SK-MEL-5 (cell line): ENCODE data around the gene PLOD1. TPM values are rescaled to one million over a fixed set of nuclear protein-coding genes. Genes with fewer than 3 reads are reported as not detected.
"Not testable (repeated sequence)": the region's sequence is repeated elsewhere in the genome, so short reads cannot be mapped to it uniquely, and the experiment has no call there.

Source experiments
- DNase-seq: peaks from one replicate; pipeline ENCODE4 v3.0.0-alpha.2; 2016; ENCODE audit warnings: low read depth, low spot score
- in situ Hi-C: cut with HindIII; loops from 2 replicates; pipeline ENCODE4 v1.10.0; 2016; ENCODE audit warnings: low sequenced_read_pairs, high pct_unique_total_duplicates, low pct_unique_long_range_greater_than_20kb
- total RNA-seq: library from RNA; depleted of rRNA; stranded (reverse); fragments of >200 nt; shearing (Covaris generic); gene quantifications from 2 replicates; pipeline ENCODE4 v1.2.3, GENCODE V29; 2014

The PLOD1 gene
- total RNA-seq, 1 experiment from 2014 or later = 204 TPM

DNA sequence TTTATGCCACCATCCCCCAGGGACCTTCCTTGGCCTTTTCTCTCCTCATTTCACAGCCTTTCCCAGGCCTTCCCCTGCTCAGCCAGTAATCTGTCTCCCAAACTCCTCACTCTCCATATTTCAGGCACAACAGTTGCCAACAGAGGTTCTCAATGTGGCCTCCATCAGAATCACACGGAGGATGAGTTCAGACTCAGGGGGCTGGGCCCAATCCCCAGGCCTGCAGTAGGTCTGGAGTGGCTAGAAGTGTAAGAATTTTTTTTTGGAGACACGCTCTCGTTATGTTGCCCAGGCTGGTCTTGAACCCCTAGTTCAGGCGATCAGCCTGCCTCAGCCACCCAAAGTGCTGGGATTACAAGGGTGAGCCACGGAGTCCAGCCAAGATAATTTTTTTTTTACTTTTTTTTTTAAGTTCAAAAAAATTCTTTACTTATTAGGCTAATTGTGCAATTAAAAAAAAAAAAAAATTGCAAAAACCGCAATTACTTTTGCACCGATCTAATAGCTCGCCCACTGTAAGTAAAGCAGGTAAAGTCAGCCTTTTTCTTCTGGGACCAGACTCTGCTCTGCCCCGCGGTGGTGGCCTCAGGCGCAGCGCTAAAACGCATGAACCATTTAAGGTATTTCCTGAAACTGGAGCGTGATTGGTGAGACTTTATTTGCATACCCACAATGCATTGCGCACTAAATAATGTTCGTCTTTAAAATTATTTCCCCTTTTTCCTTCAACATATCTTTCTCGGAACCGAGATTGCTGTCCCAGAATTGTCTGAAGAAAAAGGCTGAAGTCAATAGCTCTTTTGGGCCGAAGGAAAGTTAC is 27.0 kb upstream of the PLOD1 start:
- in situ Hi-C loops = no loop called here
- peak; percentile 94 for DNase-seq

DNA sequence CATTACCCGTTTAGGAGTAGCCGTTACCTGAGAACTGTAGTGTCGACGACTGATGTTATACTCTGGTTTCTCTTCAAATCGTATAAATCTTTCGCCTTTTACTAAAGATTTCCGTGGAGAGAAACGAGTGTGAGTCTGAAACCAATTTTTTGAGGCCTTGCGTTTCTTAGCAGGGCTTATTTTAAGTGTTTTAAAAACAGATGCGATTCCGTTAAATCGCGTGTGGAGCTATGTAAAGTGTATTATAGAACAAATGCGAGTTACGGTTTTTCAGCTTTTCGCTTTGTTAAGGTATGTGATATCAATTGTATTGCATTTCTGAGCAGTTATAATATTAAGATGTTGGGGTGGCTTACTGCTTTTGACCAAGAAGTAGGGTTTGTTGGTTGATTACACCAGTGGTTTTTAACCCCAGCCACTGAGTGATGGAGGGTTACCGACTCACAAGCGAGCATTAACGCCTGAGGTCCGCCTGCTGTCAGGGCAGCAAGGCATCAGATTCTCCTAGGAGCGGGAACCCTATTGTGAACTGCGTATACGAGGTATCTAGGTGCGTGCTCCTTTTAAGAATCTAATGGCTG is 26.3 kb upstream of the PLOD1 start:
- in situ Hi-C loops = no loop called here
- peak; percentile 97 for DNase-seq

DNA sequence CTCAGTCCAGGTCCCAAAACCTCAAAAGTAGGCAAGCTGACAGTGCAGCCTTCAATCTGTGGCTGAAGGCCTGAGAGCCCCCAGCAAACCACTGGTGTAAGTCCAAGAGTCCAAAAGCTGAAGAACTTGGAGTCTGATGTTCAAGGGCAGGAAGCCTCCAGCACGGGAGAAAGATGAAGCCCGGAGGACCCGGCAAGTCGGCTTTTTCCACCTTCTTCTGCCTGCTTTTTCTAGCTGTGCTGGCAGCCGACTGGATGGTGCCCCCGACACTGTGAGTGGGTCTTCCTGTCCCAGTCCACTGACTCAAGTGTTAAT is 23.6 kb upstream of the PLOD1 start:
- in situ Hi-C loops, DNase-seq: not testable (repeated sequence)

DNA sequence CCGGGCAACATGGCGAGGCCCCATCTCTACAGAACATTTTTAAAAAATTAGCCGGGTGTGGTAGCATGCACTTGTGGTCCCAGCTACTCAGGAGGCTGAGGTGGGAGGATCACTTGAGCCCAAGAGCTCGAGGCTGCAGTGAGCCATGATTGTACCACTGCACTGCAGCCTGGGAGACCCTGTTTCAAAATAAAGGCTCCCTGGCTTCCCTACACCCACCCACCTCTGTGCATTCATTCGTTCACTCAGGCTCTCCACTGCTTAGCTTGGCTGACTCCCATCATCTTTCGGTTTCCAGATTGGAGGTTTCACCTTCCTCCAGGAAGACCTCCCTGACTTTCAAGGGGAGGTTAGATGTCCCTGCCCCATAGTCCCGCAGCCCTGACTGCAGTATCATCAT is 22.5 kb upstream of the PLOD1 start:
- no peak for DNase-seq
- in situ Hi-C loops = no loop called here

DNA sequence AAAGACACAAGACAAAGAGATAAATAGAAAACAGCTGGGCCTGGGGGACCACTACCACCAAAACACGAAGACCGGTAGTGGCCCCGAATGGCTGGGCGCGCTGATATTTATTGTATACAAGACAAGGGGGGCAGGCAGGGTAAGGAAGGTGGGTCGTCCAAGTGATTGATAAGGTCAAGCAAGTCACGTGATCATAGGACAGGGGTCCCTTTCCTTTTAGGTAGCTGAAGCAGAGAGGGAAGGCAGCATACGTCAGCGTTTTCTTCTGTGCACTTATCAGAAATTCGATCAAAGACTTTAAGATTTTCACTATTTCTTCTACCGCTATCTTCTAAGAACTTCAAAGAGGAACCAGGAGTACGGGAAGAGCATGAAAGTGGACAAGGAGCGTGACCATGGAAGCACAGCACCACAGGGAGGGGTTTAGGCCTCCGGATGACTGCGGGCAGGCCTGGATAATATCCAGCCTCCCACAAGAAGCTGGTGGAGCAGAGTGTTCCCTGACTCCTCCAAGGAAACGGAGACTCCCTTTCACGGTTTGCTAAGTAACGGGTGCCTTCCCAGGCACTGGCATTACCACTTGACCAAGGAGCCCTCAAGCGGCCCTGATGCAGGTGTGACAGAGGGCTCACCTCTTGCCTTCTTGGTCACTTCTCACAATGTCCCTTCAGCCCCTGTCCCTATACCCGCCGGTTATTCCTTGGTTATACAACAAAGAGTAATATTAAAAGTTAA is 21.9 kb upstream of the PLOD1 start:
- DNase-seq, in situ Hi-C loops: not testable (repeated sequence)

DNA sequence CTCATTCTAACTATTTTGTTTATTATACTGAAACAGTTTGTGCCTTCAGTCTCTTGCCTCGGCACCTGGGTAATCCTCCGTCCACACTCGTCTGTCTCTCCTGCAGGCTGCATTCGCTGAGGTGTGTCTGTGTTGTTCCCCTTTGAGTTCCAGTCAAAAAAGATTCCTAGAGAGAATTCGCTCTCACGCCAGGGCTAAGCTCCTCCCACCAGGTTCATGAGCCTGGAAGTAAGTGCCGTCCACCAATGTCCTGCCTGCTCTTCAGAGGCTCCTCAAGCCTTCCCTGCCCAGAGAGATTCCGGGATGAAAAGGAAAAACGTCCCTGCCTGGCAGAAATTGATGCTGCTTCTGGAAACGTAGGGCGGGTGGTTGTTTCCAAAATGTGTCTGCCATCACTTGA is 21.2 kb upstream of the PLOD1 start:
- in situ Hi-C loops = no loop called here
- DNase-seq = no peak

DNA sequence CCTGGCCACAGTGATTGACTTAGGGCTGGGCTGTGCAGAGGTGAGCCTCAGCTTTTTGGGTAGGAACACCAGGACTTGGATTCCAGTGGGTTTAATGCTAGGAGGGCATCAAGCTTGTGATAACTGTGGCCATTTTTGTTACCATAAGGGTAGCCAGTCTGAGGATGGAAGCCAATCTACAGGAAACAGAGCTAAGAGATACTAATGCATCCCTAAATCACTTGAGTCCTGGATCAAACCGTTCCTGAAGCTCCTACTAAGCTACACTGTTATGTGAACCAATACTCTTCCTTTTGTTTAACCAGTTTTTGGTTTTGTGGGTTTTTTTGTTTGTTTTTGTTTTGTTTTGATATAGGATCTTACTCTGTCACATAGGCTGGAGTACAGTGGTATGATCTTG is 20.5 kb upstream of the PLOD1 start:
- no peak for DNase-seq
- in situ Hi-C loops = no loop called here

DNA sequence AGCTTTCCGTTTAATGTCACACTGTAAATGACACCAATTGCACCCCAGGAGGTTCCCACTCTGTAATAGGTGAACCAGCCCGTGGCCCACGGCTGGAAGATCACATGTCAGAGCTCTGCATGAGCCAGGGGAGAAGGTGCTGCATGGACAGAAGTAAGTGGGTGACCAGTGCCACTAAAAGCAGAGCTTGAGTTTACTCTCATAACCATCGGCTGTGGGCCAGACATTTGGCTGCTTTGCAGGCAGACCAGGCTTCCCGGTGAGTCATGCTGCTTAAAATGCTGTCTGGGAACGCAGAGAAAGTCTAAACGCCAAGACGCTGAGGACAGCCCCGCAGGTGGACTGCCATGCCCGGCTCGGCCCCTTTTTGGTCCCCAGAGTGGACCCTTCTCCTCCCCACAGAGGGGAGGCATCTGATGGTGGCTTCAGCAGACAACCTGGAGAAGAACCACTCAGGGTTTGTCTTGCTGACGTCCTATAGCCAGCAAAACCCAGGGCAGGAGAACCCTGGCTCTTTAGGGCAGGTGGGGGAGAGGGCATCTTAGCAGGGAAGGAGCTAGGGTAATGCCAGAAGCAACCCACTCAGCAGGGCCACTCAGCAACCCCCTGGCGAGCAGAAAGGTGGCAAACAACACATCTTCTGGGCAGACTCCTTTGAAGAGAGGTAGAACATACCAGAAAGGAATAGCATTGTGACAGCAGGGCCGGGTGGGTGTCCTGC is 15.6 kb upstream of the PLOD1 start:
- in situ Hi-C loops = no loop called here
- no peak for DNase-seq

DNA sequence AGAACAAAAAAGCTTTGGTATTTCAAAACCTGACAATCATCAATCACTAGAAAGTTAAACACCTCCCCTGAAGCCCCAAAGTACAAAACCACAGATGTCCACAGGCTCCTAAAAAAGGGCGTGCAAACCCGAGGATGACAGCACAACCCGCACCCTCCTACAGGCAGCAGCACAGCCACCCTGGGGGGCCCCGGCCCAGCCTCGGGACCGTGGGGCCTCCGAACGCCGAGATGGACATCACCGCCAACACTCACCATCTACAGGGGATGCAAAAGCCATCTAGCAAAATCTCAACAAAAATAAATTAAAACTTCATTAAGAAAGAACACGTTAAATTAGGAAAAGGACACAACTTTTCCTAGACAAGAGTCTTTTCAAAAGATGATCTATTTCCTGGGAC is 14.9 kb upstream of the PLOD1 start:
- in situ Hi-C loops = no loop called here
- no peak for DNase-seq

DNA sequence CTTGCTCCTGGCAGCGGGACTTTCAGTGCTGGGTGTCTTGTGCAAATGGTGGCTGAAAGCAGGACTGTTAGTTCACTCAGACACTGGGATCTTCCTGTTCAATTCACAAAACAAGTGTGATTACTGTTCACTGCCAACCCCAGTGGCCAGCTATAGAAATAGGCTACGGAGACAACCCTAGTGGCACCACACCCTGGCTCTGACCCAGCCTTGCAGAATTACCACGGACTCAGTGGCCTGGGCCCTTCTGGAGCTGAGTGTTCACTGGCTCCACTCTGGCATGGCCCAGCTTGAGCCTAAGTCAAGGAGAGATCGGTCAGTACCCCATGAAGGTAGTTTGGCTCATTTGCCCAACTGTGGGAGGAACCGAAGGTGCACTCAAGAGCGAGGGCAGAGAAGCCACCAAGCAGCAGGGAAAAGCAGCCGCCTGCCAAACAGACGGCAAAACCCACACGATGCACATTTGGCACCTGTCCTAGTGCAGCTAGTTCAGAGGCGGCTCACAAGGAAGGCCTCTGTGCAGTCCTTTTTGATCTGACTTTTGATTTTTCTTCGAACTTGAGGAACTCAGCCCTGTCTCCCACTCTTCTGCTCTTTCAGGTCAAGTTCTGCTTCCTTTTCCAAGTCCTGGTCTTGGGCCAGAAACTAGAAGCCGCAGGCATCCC is 14.1 kb upstream of the PLOD1 start:
- no peak for DNase-seq
- in situ Hi-C loops = no loop called here

DNA sequence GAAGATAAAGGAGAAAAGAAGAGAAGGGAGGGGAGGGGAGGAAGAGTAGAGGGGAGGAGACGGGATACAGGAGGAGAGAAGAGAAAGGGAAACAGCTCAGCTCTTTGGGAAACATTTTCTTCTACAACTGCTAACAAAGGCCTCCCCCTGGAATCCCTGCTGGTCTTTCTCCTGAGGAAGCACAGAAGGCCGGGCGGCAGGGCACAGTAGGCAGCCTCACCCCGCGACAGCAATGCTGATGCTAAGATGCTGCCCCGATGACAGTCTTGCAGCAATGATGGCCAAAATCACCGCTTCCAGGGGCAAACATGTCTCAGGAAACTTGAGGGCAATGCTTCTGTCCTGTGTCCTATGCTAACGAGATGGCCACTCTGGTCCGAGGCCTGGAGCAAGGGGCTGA is 13.5 kb upstream of the PLOD1 start:
- in situ Hi-C loops = no loop called here
- DNase-seq = no peak

DNA sequence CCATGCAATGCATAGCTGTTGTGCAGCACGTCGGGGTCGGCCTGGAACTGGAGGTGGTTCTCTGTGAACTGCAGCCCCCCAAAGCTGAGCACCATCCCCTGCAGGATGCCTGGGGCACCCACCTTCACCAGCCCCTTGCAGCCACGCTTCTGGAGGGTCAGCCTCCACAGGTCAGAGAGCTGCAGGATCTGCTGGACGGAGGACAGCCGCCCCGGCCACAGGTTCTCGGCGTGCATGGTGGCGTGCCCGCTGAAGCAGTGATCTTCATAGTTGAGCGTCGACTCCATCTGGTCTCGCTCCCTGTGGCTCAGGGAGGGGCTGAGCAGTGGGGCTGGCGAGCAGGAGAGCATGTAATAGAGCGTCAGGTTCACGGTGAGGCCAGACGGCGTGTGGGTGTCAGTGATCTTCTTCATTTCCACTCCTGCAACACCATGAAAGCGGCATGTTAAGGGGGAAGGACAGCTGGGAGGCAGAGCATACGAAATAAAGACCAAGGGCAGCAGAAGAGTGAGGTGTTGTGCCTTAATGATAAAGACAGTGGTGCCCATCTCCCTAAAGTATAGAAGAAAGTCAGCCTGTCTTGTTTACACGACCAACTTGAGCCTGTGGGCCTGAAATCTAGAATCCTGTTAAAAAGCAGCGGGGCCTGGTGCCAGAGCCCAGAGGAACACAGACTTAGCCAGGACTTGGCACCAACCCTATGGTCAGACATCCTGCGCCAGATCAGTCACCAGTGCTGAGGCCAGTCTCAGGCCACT is 11.3 kb upstream of the PLOD1 start:
- no peak for DNase-seq
- in situ Hi-C loops = no loop called here

DNA sequence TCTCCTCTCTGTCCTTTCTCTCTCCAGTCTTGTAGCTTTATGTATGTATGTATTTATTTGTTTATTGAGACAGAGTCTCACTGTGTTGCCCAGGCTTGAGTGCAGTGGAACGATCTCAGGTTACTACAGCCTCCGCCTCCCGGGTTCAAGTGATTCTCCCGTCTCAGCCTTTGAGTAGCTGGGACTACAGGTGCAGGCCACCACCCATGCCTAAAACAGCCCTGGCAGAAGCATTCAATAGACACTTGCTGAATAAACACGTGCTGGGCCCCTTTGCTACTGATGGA is 10.7 kb upstream of the PLOD1 start:
- DNase-seq = no peak
- in situ Hi-C loops = no loop called here

DNA sequence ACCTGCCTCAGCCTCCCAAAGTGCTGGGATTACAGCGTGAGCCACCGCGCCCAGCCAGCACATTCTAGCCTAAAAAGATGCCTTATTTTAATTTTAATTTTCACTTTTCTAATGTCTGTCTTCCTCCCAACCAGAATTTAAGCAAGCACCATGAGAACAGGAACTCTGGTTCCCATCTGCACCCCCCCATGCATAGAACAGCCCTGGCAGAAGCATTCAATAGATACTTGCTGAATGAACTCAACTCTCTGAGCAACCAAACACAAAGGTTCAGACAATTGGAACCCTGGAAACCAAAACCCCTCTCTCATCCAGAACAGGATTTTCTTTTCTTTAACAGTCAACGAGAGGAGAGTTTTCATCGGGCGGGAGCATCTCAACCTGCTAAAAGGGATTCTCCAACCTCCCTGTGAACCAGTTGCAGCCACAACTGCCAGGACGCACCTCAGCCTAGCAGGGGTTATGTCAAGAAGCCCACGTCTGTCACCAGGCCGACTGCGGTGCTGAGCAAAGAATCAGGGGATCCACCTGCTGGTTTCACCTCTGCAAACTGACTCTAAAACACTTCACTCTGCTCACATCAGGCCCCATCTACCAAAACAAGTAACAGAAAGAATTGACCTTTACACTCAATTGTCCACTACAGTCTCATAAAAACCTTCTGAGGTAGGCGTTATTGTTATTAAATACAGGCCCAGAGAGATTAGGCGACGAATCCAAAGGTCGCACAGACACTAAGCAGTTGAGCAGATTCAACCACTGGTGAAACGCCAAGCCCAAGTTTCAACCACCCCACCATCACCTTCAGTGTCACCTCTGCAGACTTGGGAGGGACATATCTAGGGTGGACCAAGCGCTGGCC is 10.0 kb upstream of the PLOD1 start:
- no peak for DNase-seq
- in situ Hi-C loops = no loop called here

DNA sequence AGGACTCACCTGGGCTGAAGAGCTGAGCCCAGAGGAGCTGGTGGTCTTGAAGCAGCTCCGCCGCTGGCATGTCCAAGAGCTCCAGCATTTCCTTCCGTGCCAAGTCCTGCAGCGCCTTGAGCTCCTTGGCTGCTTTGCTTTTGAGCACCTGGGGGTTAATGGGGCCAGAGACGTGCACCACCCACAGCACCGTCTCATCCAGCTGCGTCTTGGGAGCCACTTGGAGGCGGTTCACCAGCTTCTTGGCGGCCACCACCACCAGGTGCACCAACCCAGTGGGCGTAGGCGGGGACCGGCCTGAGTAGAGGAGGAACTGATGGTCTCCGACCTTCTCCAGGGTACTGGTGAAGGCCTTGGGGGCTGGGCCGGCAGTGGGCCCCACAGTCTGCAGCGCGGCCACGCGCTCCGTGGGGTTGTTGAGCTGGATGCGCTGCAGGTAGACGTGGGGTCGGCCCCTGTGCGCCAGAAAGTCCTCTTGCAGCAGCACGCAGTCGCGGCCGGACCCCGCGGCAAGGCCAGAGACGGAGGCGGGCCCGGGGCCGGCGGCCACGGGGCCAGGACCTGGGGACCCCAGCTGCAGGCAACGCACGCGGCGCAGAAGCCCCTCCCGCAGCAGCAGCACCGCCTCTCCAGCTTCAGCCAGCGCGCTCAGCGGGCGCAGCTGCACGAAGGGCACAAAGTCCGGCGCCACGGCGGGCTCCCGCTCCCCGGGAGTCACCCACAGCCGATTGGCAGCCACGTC is 9.2 kb upstream of the PLOD1 start:
- in situ Hi-C loops, DNase-seq: not testable (repeated sequence)

DNA sequence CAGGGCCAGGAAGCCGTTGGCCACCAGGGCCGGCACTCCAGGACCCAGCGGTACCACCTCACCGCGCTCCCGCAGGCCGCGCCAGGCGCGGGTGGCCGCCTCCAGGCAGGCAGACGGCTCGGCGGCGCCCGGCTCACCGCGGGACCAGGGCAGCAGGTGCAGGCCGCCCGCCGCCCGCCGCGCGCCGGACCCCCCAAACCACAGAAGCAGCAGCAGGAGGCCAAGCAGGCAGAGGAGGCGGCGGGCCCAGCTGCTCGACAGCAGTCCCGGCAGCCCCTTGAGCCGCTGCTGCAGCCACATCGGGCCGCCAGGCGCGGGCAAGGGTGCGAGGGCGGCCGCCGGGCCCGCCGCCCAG is 8.6 kb upstream of the PLOD1 start:
- in situ Hi-C loops = no loop called here
- DNase-seq = no peak
